Activated CD4-positive, alpha-beta memory T cell treated with anti-CD3 and anti-CD28 coated beads, Interleukin-2, amount 10 ng/mL, durations not matched to agents 7 days and 5 days (primary cell): Measurements from ENCODE around the gene ITGAL. TPM values are rescaled to one million over a fixed set of nuclear protein-coding genes. Genes with fewer than 3 reads are reported as not detected.

Experiments
- CTCF ChIA-PET: fragments of 350-600 bp; sonication (Branson Sonifier 250); formaldehyde crosslinking; loops from one replicate; lab custom pipeline; 2021; ENCODE audit warnings: antibody characterized with exemption, inconsistent platforms; lab: Charles Lee
- POLR2A ChIA-PET: fragments of 350-600 bp; sonication (Branson Sonifier 250); formaldehyde crosslinking; loops from one replicate; lab custom pipeline; 2021; ENCODE audit warnings: antibody characterized with exemption; lab: Charles Lee
- DNase-seq: peaks from one replicate; pipeline ENCODE4 v3.0.0-alpha.2; 2020
- H3K27ac Mint-ChIP-seq: one replicate; pipeline ENCODE4 v1.8.0; 2021; ENCODE audit warnings: mild to moderate bottlenecking, mixed read lengths
- H3K27me3 Mint-ChIP-seq: one replicate; pipeline ENCODE4 v1.8.0; 2021; ENCODE audit warnings: mixed read lengths
- H3K36me3 Mint-ChIP-seq: one replicate; pipeline ENCODE4 v1.8.0; 2021; ENCODE audit warnings: low read depth, mixed read lengths
- H3K4me1 Mint-ChIP-seq: one replicate; pipeline ENCODE4 v1.8.0; 2021; ENCODE audit warnings: mixed read lengths
- H3K4me3 Mint-ChIP-seq: one replicate; pipeline ENCODE4 v1.8.0; 2021; ENCODE audit warnings: mild to moderate bottlenecking, mixed read lengths
- H3K9me3 Mint-ChIP-seq: one replicate; pipeline ENCODE4 v1.8.0; 2021; ENCODE audit warnings: mixed read lengths
- total RNA-seq, 2 experiments: library from RNA; stranded (reverse); gene quantifications; one replicate each; pipeline ENCODE4 v1.2.3, GENCODE V29; 2021

Gene ITGAL
- total RNA-seq, 2 experiments from 2014 or later, result 583 to 586 TPM

- peaks cover 36% of the 10 kb centered on the region for H3K4me1 Mint-ChIP-seq
- H3K27ac Mint-ChIP-seq, result peak overlapping the region; percentile 62
- H3K9me3 Mint-ChIP-seq, result no peaks in the 10 kb centered on the region
- H3K27me3 Mint-ChIP-seq, result no peaks in the 10 kb centered on the region
- peaks cover 63% of the 10 kb centered on the region for H3K36me3 Mint-ChIP-seq
- CTCF ChIA-PET, result interaction anchor here (1.0 to 2.1 kb wide), 2 partner anchors 65 to 121 kb away, joined by 4 to 5 read pairs; partner anchors contain the start of gene DCTPP1
- H3K4me3 Mint-ChIP-seq, result no peak overlapping the region
- POLR2A ChIA-PET, result interaction anchor here (0.8 to 19.7 kb wide), 8 partner anchors 15 to 114 kb away, joined by 3 to 185 read pairs (median 4); partner anchors contain the start of genes ITGAL and SEPHS2
- DNase-seq, result no peak
These were observed 22.2 kb downstream of the ITGAL start for GRCh38 chr16:30494709-30495108.

- CTCF ChIA-PET, result interaction anchor here (1.1 to 2.2 kb wide), 4 partner anchors 16 to 116 kb away, joined by 3 to 10 read pairs (median 5); partner anchors contain the start of gene DCTPP1
- H3K4me3 Mint-ChIP-seq, result no peak overlapping the region
These were observed 26.7 kb downstream of the ITGAL start for GRCh38 chr16:30499284-30499683.

GRCh38 chr16:30503403-30504296, 31.1 kb downstream of the ITGAL start:
- H3K4me3 Mint-ChIP-seq, result no peak overlapping the region
- ChIA-PET CTCF (no interaction called here), POLR2A (no interaction called here)
- H3K4me1 Mint-ChIP-seq, result peaks cover 12% of the 10 kb centered on the region
- peak overlapping the region; percentile 40 for H3K27ac Mint-ChIP-seq
- H3K27me3 Mint-ChIP-seq, result no peaks in the 10 kb centered on the region
- no peak for DNase-seq
- peaks cover 51% of the 10 kb centered on the region for H3K36me3 Mint-ChIP-seq
- no peaks in the 10 kb centered on the region for H3K9me3 Mint-ChIP-seq

More at GRCh38 chr16:30499284-30499683, 26.7 kb downstream of the ITGAL start:
- POLR2A ChIA-PET, result interaction anchor here (1.1 to 19.7 kb wide), 11 partner anchors 10 to 69 kb away, joined by 3 to 185 read pairs (median 7); partner anchors contain the start of genes DCTPP1 and ITGAL
- Mint-ChIP-seq H3K36me3 (peaks cover 56% of the 10 kb centered on the region), H3K27me3 (no peaks in the 10 kb centered on the region), H3K4me1 (peaks cover 16% of the 10 kb centered on the region), H3K9me3 (no peaks in the 10 kb centered on the region), H3K27ac (no peak overlapping the region)
- DNase-seq, result no peak

GRCh38 chr16:30509081-30509765, 36.7 kb downstream of the ITGAL start:
- no peaks in the 10 kb centered on the region for H3K9me3 Mint-ChIP-seq
- ChIA-PET POLR2A (interaction anchor here (1.0 to 7.6 kb wide), 4 partner anchors 9 to 16 kb away, joined by 3 to 78 read pairs (median 12); no protein-coding TSS in a partner anchor), CTCF (interaction anchor here (1.0 to 1.5 kb wide), 4 partner anchors 79 to 120 kb away, joined by 3 to 7 read pairs (median 4); partner anchors contain the start of gene DCTPP1)
- peaks cover 68% of the 10 kb centered on the region for H3K36me3 Mint-ChIP-seq
- H3K4me1 Mint-ChIP-seq, result peaks cover 9% of the 10 kb centered on the region
- H3K27me3 Mint-ChIP-seq, result no peaks in the 10 kb centered on the region
- H3K4me3 Mint-ChIP-seq, result no peak overlapping the region
- DNase-seq, result no peak
- H3K27ac Mint-ChIP-seq, result peak overlapping the region; percentile 19

- H3K4me1 Mint-ChIP-seq, result peaks cover 11% of the 10 kb centered on the region
- no peaks in the 10 kb centered on the region for H3K27me3 Mint-ChIP-seq
- ChIA-PET POLR2A (interaction anchor here (0.6 to 7.6 kb wide), 13 partner anchors 8 to 100 kb away, joined by 3 to 78 read pairs (median 5); partner anchors contain the start of gene ZNF689), CTCF (interaction anchor here (0.6 to 1.9 kb wide), 6 partner anchors 8 to 105 kb away, joined by 3 to 8 read pairs (median 3); partner anchors contain the start of gene DCTPP1)
- H3K4me3 Mint-ChIP-seq, result no peak overlapping the region
- H3K36me3 Mint-ChIP-seq, result peaks cover 69% of the 10 kb centered on the region
- H3K27ac Mint-ChIP-seq, result no peak overlapping the region
- no peaks in the 10 kb centered on the region for H3K9me3 Mint-ChIP-seq
- DNase-seq, result no peak
These were observed 37.9 kb downstream of the ITGAL start for GRCh38 chr16:30510376-30510938.

- H3K27ac Mint-ChIP-seq, result peak overlapping the region; percentile 49
- ChIA-PET POLR2A (interaction anchor here (0.9 to 7.6 kb wide), 9 partner anchors 7 to 99 kb away, joined by 3 to 78 read pairs (median 6); partner anchors contain the start of gene ZNF689), CTCF (interaction anchor here (1.1 to 1.9 kb wide), 3 partner anchors 61 to 91 kb away, joined by 3 to 8 read pairs (median 3); partner anchors contain the start of gene DCTPP1)
- H3K36me3 Mint-ChIP-seq, result peaks cover 74% of the 10 kb centered on the region
- no peaks in the 10 kb centered on the region for H3K9me3 Mint-ChIP-seq
- no peak for DNase-seq
- H3K4me3 Mint-ChIP-seq, result no peak overlapping the region
- H3K27me3 Mint-ChIP-seq, result no peaks in the 10 kb centered on the region
- H3K4me1 Mint-ChIP-seq, result peaks cover 11% of the 10 kb centered on the region
These were observed 39.0 kb downstream of the ITGAL start for GRCh38 chr16:30511509-30511908.

- no peak overlapping the region for H3K27ac Mint-ChIP-seq
- DNase-seq, result no peak
- ChIA-PET POLR2A (no interaction called here), CTCF (no interaction called here)
- H3K9me3 Mint-ChIP-seq, result no peaks in the 10 kb centered on the region
- no peaks in the 10 kb centered on the region for H3K27me3 Mint-ChIP-seq
- H3K4me1 Mint-ChIP-seq, result peaks cover 26% of the 10 kb centered on the region
- no peak overlapping the region for H3K4me3 Mint-ChIP-seq
- H3K36me3 Mint-ChIP-seq, result peaks cover 88% of the 10 kb centered on the region
These were observed 42.7 kb downstream of the ITGAL start for GRCh38 chr16:30515275-30515674.

- DNase-seq, result no peak
- no peak overlapping the region for H3K27ac Mint-ChIP-seq
- H3K27me3 Mint-ChIP-seq, result no peaks in the 10 kb centered on the region
- peaks cover 21% of the 10 kb centered on the region for H3K4me1 Mint-ChIP-seq
- peaks cover 76% of the 10 kb centered on the region for H3K36me3 Mint-ChIP-seq
- H3K9me3 Mint-ChIP-seq, result no peaks in the 10 kb centered on the region
- ChIA-PET CTCF (interaction anchor here (0.7 to 2.3 kb wide), 6 partner anchors 9 to 111 kb away, joined by 3 to 8 read pairs (median 3); partner anchors contain the start of gene DCTPP1), POLR2A (interaction anchor here (1.0 to 3.1 kb wide), 11 partner anchors 8 to 90 kb away, joined by 3 to 20 read pairs (median 4); partner anchors contain the start of genes ZNF747 and ZNF764)
- no peak overlapping the region for H3K4me3 Mint-ChIP-seq
These were observed 46.0 kb downstream of the ITGAL start for GRCh38 chr16:30518552-30518951.

- Mint-ChIP-seq H3K27ac (no peak overlapping the region), H3K9me3 (no peaks in the 10 kb centered on the region), H3K4me1 (peaks cover 21% of the 10 kb centered on the region), H3K36me3 (peaks cover 71% of the 10 kb centered on the region), H3K4me3 (no peak overlapping the region), H3K27me3 (no peaks in the 10 kb centered on the region)
- no peak for DNase-seq
- CTCF ChIA-PET, result interaction anchor here (1.2 to 2.3 kb wide), 4 partner anchors 70 to 110 kb away, joined by 3 to 8 read pairs (median 4); partner anchors contain the start of gene DCTPP1
- POLR2A ChIA-PET, result interaction anchor here (1.0 to 3.1 kb wide), 10 partner anchors 10 to 89 kb away, joined by 3 to 20 read pairs (median 3); partner anchors contain the start of genes ZNF747 and ZNF764
These were observed 46.8 kb downstream of the ITGAL start for GRCh38 chr16:30519120-30520049.

GRCh38 chr16:30521476-30521872, 48.9 kb downstream of the ITGAL start:
- Mint-ChIP-seq H3K4me3 (no peak overlapping the region), H3K27ac (no peak overlapping the region), H3K4me1 (peaks cover 20% of the 10 kb centered on the region), H3K27me3 (no peaks in the 10 kb centered on the region), H3K36me3 (peaks cover 54% of the 10 kb centered on the region), H3K9me3 (no peaks in the 10 kb centered on the region)
- no peak for DNase-seq
- ChIA-PET POLR2A (interaction anchor here (1.8 kb wide), 1 partner anchor 10 kb away, joined by 11 read pairs; no protein-coding TSS in a partner anchor), CTCF (no interaction called here)
